HepG2 (cell line): ENCODE data around the gene MCOLN1.

Source experiments
- CTCF ChIP-seq: sonication (generic); formaldehyde crosslinking; IDR thresholded peaks from 2 replicates; pipeline ENCODE4 v1.5.0; 2020; ENCODE audit warnings: mild to moderate bottlenecking, missing genetic modification reagents, moderate library complexity
- ZNF598 ChIP-seq: sonication (generic); formaldehyde crosslinking; IDR thresholded peaks from 2 replicates; pipeline ENCODE4 v1.5.1; 2020; ENCODE audit warnings: mild to moderate bottlenecking, missing genetic modification reagents, borderline replicate concordance
- ZNF777 ChIP-seq: sonication (generic); formaldehyde crosslinking; IDR thresholded peaks from 2 replicates; pipeline ENCODE4 v1.4.0; 2020; ENCODE audit warnings: missing genetic modification reagents

- TF ChIP-seq ZNF777 (CRISPR knock-in tag) (no peak), ZNF598 (no peak), CTCF (CRISPR knock-in tag) (no peak)
These were observed 23.5 kb downstream of the MCOLN1 start for GRCh38 chr19:7545904-7546303.
